BLaER1 (cell line): ENCODE results near the gene FAT1.

Source experiments
- H3K27ac ChIP-seq: shearing (Covaris generic); formaldehyde crosslinking; 2 replicates; pipeline ENCODE4 v1.8.1; 2022
- H3K27me3 ChIP-seq: shearing (Covaris generic); formaldehyde crosslinking; 2 replicates; pipeline ENCODE4 v1.8.1; 2022
- H3K36me3 ChIP-seq: shearing (Covaris generic); formaldehyde crosslinking; 2 replicates; pipeline ENCODE4 v1.8.1; 2022
- H3K4me1 ChIP-seq: shearing (Covaris generic); formaldehyde crosslinking; 2 replicates; pipeline ENCODE4 v1.8.1; 2022
- H3K4me2 ChIP-seq: shearing (Covaris generic); formaldehyde crosslinking; 2 replicates; pipeline ENCODE4 v1.8.1; 2022
- H3K4me3 ChIP-seq: shearing (Covaris generic); formaldehyde crosslinking; 2 replicates; pipeline ENCODE4 v1.8.1; 2022
- H3K9ac ChIP-seq: shearing (Covaris generic); formaldehyde crosslinking; 2 replicates; pipeline ENCODE4 v1.8.1; 2022
- H3K9me3 ChIP-seq: shearing (Covaris generic); formaldehyde crosslinking; 2 replicates; pipeline ENCODE4 v1.8.1; 2022
- H4K20me1 ChIP-seq: shearing (Covaris generic); formaldehyde crosslinking; 2 replicates; pipeline ENCODE4 v1.8.1; 2022
- Cebpa-rat ChIP-seq: shearing (Covaris generic); IDR thresholded peaks from 2 replicates; pipeline ENCODE4 v1.8.1; 2022

FAT1 gene

GRCh38 chr4:186691396-186691795, 32.3 kb downstream of the FAT1 start:
- peaks cover 100% of the 10 kb centered on the region for H4K20me1 ChIP-seq
- peaks cover 76% of the 10 kb centered on the region for H3K36me3 ChIP-seq
- TF ChIP-seq Cebpa-rat = no peak

GRCh38 chr4:186689476-186689875, 34.2 kb downstream of the FAT1 start:
- peaks cover 47% of the 10 kb centered on the region for H3K4me1 ChIP-seq
- peaks cover 100% of the 10 kb centered on the region for H4K20me1 ChIP-seq
- no peak overlapping the region for H3K9ac ChIP-seq
- H3K9me3 ChIP-seq = no peaks in the 10 kb centered on the region; the same call in 1 of the 2 replicates
- no peaks in the 10 kb centered on the region for H3K27me3 ChIP-seq
- H3K4me2 ChIP-seq = peak overlapping the region; percentile 13; the same call in 1 of the 2 replicates
- no peak overlapping the region for H3K4me3 ChIP-seq
- no peak for TF ChIP-seq Cebpa-rat
- peaks cover 66% of the 10 kb centered on the region for H3K36me3 ChIP-seq
- no peak overlapping the region for H3K27ac ChIP-seq

More at GRCh38 chr4:186691396-186691795, 32.3 kb downstream of the FAT1 start:
- Histone ChIP-seq H3K27ac (no peak overlapping the region), H3K27me3 (no peaks in the 10 kb centered on the region), H3K9ac (no peak overlapping the region), H3K9me3 (peaks cover 7% of the 10 kb centered on the region; the same call in 1 of the 2 replicates), H3K4me2 (no peak overlapping the region), H3K4me1 (peaks cover 29% of the 10 kb centered on the region), H3K4me3 (no peak overlapping the region)

- Histone ChIP-seq H3K9me3 (no peaks in the 10 kb centered on the region), H3K27ac (no peak overlapping the region), H3K9ac (no peak overlapping the region), H3K27me3 (no peaks in the 10 kb centered on the region), H3K4me3 (no peak overlapping the region), H3K4me1 (peaks cover 48% of the 10 kb centered on the region), H3K4me2 (no peak overlapping the region), H4K20me1 (peaks cover 100% of the 10 kb centered on the region), H3K36me3 (peaks cover 66% of the 10 kb centered on the region)
- no peak for TF ChIP-seq Cebpa-rat
Observed at GRCh38 chr4:186688150-186688943, 35.3 kb downstream of the FAT1 start.

GRCh38 chr4:186687265-186687664, 36.4 kb downstream of the FAT1 start:
- no peak for TF ChIP-seq Cebpa-rat
- no peak overlapping the region for H3K27ac ChIP-seq
- H3K36me3 ChIP-seq = peaks cover 68% of the 10 kb centered on the region
- no peaks in the 10 kb centered on the region; the same call in 1 of the 2 replicates for H3K9me3 ChIP-seq
- peaks cover 48% of the 10 kb centered on the region for H3K4me1 ChIP-seq
- no peaks in the 10 kb centered on the region for H3K27me3 ChIP-seq
- H4K20me1 ChIP-seq = peaks cover 100% of the 10 kb centered on the region
- H3K4me3 ChIP-seq = no peak overlapping the region
- H3K4me2 ChIP-seq = no peak overlapping the region
- no peak overlapping the region for H3K9ac ChIP-seq

GRCh38 chr4:186685767-186686183, 37.9 kb downstream of the FAT1 start:
- no peaks in the 10 kb centered on the region for H3K27me3 ChIP-seq
- no peak overlapping the region for H3K27ac ChIP-seq
- H3K4me1 ChIP-seq = peaks cover 48% of the 10 kb centered on the region
- H3K4me3 ChIP-seq = no peak overlapping the region
- TF ChIP-seq Cebpa-rat = no peak
- H3K36me3 ChIP-seq = peaks cover 68% of the 10 kb centered on the region
- no peak overlapping the region for H3K4me2 ChIP-seq
- H3K9ac ChIP-seq = no peak overlapping the region
- H4K20me1 ChIP-seq = peaks cover 100% of the 10 kb centered on the region
- no peaks in the 10 kb centered on the region; the same call in 1 of the 2 replicates for H3K9me3 ChIP-seq

- H3K4me3 ChIP-seq = no peak overlapping the region
- H3K36me3 ChIP-seq = peaks cover 66% of the 10 kb centered on the region
- no peak for TF ChIP-seq Cebpa-rat
- H3K4me2 ChIP-seq = peak overlapping the region; percentile 34
- peaks cover 100% of the 10 kb centered on the region for H4K20me1 ChIP-seq
- H3K9me3 ChIP-seq = no peaks in the 10 kb centered on the region; the same call in 1 of the 2 replicates
- 0 out of 2 replicates have a peak overlapping the region, but pooled peaks have one; percentile 16 for H3K27ac ChIP-seq
- H3K4me1 ChIP-seq = peaks cover 42% of the 10 kb centered on the region
- no peak overlapping the region for H3K9ac ChIP-seq
- H3K27me3 ChIP-seq = no peaks in the 10 kb centered on the region
Observed at GRCh38 chr4:186684889-186685309, 38.8 kb downstream of the FAT1 start.

GRCh38 chr4:186684220-186684619, 39.4 kb downstream of the FAT1 start:
- Histone ChIP-seq H3K9me3 (no peaks in the 10 kb centered on the region; the same call in 1 of the 2 replicates), H3K4me1 (peaks cover 41% of the 10 kb centered on the region), H3K36me3 (peaks cover 61% of the 10 kb centered on the region), H3K27ac (no peak overlapping the region), H4K20me1 (peaks cover 100% of the 10 kb centered on the region), H3K27me3 (no peaks in the 10 kb centered on the region), H3K4me3 (no peak overlapping the region), H3K9ac (no peak overlapping the region), H3K4me2 (no peak overlapping the region)
- TF ChIP-seq Cebpa-rat = no peak

- Histone ChIP-seq H3K9me3 (no peaks in the 10 kb centered on the region; the same call in 1 of the 2 replicates), H4K20me1 (peaks cover 100% of the 10 kb centered on the region), H3K4me3 (no peak overlapping the region), H3K27ac (no peak overlapping the region), H3K4me1 (peaks cover 42% of the 10 kb centered on the region), H3K9ac (no peak overlapping the region), H3K4me2 (no peak overlapping the region), H3K36me3 (peaks cover 60% of the 10 kb centered on the region), H3K27me3 (no peaks in the 10 kb centered on the region)
- no peak for TF ChIP-seq Cebpa-rat
Observed at GRCh38 chr4:186680641-186681040, 43.0 kb downstream of the FAT1 start.

GRCh38 chr4:186676531-186677161, 47.0 kb downstream of the FAT1 start:
- H3K9me3 ChIP-seq = no peaks in the 10 kb centered on the region
- peaks cover 56% of the 10 kb centered on the region; the same call in 1 of the 2 replicates for H3K36me3 ChIP-seq
- no peak for TF ChIP-seq Cebpa-rat
- no peak overlapping the region for H3K4me3 ChIP-seq
- H3K9ac ChIP-seq = no peak overlapping the region
- no peak overlapping the region for H3K27ac ChIP-seq
- peaks cover 100% of the 10 kb centered on the region for H4K20me1 ChIP-seq
- peak overlapping the region; percentile 37; the same call in 1 of the 2 replicates for H3K4me2 ChIP-seq
- no peaks in the 10 kb centered on the region for H3K27me3 ChIP-seq
- peaks cover 33% of the 10 kb centered on the region for H3K4me1 ChIP-seq

- Histone ChIP-seq H4K20me1 (peaks cover 90% of the 10 kb centered on the region), H3K4me2 (no peak overlapping the region), H3K4me3 (no peak overlapping the region), H3K9me3 (no peaks in the 10 kb centered on the region), H3K4me1 (no peaks in the 10 kb centered on the region), H3K27ac (no peak overlapping the region), H3K9ac (no peak overlapping the region), H3K27me3 (no peaks in the 10 kb centered on the region), H3K36me3 (peaks cover 62% of the 10 kb centered on the region)
- no peak for TF ChIP-seq Cebpa-rat
Observed at GRCh38 chr4:186669735-186670134, 53.9 kb downstream of the FAT1 start.
